HG03025 (cell line): ENCODE measurements around the gene ERICH3.
A peak's percentile ranks its signal among the peaks of the same experiment; 100 is the strongest.

Experiments used
- ATAC-seq: cut with Tn5 transposase; IDR thresholded peaks from one replicate; pipeline ENCODE4 v1.9.1; 2021; ENCODE audit warnings: mild to moderate bottlenecking, moderate library complexity; ENCODE audit not compliant: unreplicated experiment, low FRiP score

The ERICH3 gene

GRCh38 chr1:74592580-74593355, 80.8 kb downstream of the ERICH3 start:
- no peak for ATAC-seq

GRCh38 chr1:74591949-74592348, 81.6 kb downstream of the ERICH3 start:
- ATAC-seq, result no peak

- ATAC-seq, result no peak
Observed at GRCh38 chr1:74590288-74590687, 83.3 kb downstream of the ERICH3 start.

GRCh38 chr1:74587888-74588287, 85.7 kb downstream of the ERICH3 start:
- no peak for ATAC-seq

- ATAC-seq, result no peak
Observed at GRCh38 chr1:74586253-74586897, 87.2 kb downstream of the ERICH3 start.

- no peak for ATAC-seq
Observed at GRCh38 chr1:74584185-74584584, 89.4 kb downstream of the ERICH3 start.

GRCh38 chr1:74583397-74583796, 90.2 kb downstream of the ERICH3 start:
- no peak for ATAC-seq

- ATAC-seq, result peak; percentile 98
Observed at GRCh38 chr1:74579425-74579824, 94.2 kb downstream of the ERICH3 start.

- ATAC-seq, result no peak
Observed at GRCh38 chr1:74578101-74578500, 95.5 kb downstream of the ERICH3 start.

GRCh38 chr1:74571891-74572290, 101.7 kb downstream of the ERICH3 start:
- ATAC-seq, result no peak

- no peak for ATAC-seq
Observed at GRCh38 chr1:74571493-74571800, 102.1 kb downstream of the ERICH3 start.

GRCh38 chr1:74570797-74571492, 102.6 kb downstream of the ERICH3 start:
- no peak for ATAC-seq

- no peak for ATAC-seq
Observed at GRCh38 chr1:74549932-74550331, 123.7 kb downstream of the ERICH3 start.

- ATAC-seq, result no peak
Observed at GRCh38 chr1:74548961-74549750, 124.4 kb downstream of the ERICH3 start.

- no peak for ATAC-seq
Observed at GRCh38 chr1:74545821-74546220, 127.8 kb downstream of the ERICH3 start.

- ATAC-seq, result no peak
Observed at GRCh38 chr1:74534241-74534640, 139.4 kb downstream of the ERICH3 start.

- no peak for ATAC-seq
Observed at GRCh38 chr1:74531796-74532195, 141.8 kb downstream of the ERICH3 start.

- ATAC-seq, result no peak
Observed at GRCh38 chr1:74530892-74531291, 142.7 kb downstream of the ERICH3 start.

- ATAC-seq, result no peak
Observed at GRCh38 chr1:74528123-74528522, 145.5 kb downstream of the ERICH3 start.

GRCh38 chr1:74526708-74527107, 146.9 kb downstream of the ERICH3 start:
- no peak for ATAC-seq
